Central memory CD8-positive, alpha-beta T cell (primary cell): Measurements from ENCODE around the gene NLRP7.
"Not testable (repeated sequence)": the region's sequence is repeated elsewhere in the genome, so short reads cannot be mapped to it uniquely, and the experiment has no call there.

Source experiments
- ATAC-seq: fragments of 150-1000 bp; cut with Tn5 transposase; replicated peaks from 2 replicates; pipeline ENCODE4 v1.10.0; 2022; ENCODE audit warnings: mild to moderate bottlenecking, moderate FRiP score, moderate number of reproducible peaks; ENCODE audit not compliant: poor library complexity, severe bottlenecking; ENCODE audit errors: extremely low read depth
- DNase-seq, 2 donors: peaks; one replicate each; pipeline ENCODE4 v3.0.0; 2021; ENCODE audit warnings: low spot score in 2 of 2
- H3K27ac Mint-ChIP-seq: one replicate; pipeline ENCODE4 v1.8.0; 2022; ENCODE audit warnings: low read depth, mild to moderate bottlenecking, moderate library complexity, mixed read lengths
- H3K27me3 Mint-ChIP-seq: one replicate; pipeline ENCODE4 v1.8.0; 2022; ENCODE audit warnings: mixed read lengths
- H3K36me3 Mint-ChIP-seq: one replicate; pipeline ENCODE4 v1.8.0; 2022; ENCODE audit warnings: mild to moderate bottlenecking, moderate library complexity, mixed read lengths; ENCODE audit not compliant: insufficient read depth
- H3K4me1 Mint-ChIP-seq: one replicate; pipeline ENCODE4 v1.8.0; 2022; ENCODE audit warnings: mixed read lengths
- H3K4me3 Mint-ChIP-seq: one replicate; pipeline ENCODE4 v1.8.0; 2022; ENCODE audit warnings: mild to moderate bottlenecking, moderate library complexity, mixed read lengths
- H3K9me3 Mint-ChIP-seq: one replicate; pipeline ENCODE4 v1.8.0; 2022; ENCODE audit warnings: mixed read lengths

NLRP7 gene

DNA sequence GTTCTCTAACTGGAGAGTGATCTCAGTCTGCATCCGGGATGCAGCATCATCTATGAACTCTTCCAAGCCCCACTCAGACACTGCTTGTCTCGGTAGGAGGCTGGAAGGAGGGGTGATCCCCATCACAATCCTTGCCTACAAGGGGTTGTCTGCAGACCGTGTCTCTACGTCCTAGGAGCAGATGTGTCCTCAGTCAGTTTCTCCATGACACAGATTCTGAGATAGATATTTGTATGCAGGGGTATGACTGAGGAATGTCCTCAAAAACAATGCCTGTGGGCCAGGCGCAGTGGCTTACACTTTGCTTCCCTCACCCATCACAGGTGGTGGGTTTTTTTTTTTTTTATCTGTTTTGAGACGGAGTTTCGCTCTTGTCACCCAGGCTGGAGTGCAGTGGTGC lies 40.5 kb downstream of the NLRP7 start:
- Mint-ChIP-seq H3K9me3 (peaks cover 4% of the 10 kb centered on the region), H3K27ac (no peak overlapping the region), H3K27me3 (peaks cover 10% of the 10 kb centered on the region), H3K4me1 (no peaks in the 10 kb centered on the region), H3K36me3 (peaks cover 3% of the 10 kb centered on the region), H3K4me3 (peak overlapping the region; percentile 68)
- ATAC-seq (no peak), DNase-seq (no peak)

DNA sequence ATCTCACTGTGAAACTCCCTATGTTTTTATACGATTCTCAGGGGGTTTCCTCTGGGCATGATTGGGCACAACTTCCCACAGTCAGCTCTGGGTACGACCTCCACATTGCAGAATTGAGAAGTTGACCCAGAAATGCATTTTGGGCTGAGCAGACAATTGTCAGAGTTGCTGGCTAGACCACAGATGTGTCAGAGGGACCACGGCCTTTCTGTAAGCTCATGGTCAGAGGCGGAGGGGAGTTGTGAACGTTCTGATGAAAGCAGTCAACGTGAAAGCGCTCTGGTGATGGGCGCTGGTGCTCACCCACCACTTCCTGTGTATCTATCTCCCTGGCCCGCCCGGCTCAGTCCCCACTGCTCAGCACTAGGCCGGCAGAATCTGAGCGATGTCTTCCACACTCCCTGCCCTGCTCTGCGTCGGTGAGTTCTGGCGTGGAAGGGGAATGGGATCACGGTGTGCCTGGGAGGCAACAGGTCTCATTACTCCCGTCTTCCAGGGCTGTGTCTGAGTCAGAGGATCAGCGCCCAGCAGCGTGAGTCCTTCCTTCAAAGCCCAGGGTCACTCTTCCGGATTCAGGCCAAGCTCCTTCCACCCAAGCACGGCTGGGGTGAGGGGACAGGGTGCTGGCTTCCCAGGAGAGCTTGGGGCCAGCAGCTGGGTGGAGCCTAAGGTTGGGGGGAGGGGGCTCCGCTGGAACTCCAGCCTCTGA lies 41.4 kb downstream of the NLRP7 start, which contains the start of gene NCR1:
Gene NCR1 (plus strand): TSS at position 346 of the 709 bp plus-strand sequence. CDS start 40 bp downstream, at position 386.
- Mint-ChIP-seq H3K9me3 (peaks cover 5% of the 10 kb centered on the region), H3K36me3 (peaks cover 3% of the 10 kb centered on the region), H3K27me3 (peaks cover 10% of the 10 kb centered on the region), H3K4me1 (no peaks in the 10 kb centered on the region), H3K27ac (peak within 1 kb of the TSS; percentile 72), H3K4me3 (peak within 1 kb of the TSS; percentile 68)
- peak in 1 of 2 donors; percentile 25 for DNase-seq
- ATAC-seq, result peak; percentile 79

DNA sequence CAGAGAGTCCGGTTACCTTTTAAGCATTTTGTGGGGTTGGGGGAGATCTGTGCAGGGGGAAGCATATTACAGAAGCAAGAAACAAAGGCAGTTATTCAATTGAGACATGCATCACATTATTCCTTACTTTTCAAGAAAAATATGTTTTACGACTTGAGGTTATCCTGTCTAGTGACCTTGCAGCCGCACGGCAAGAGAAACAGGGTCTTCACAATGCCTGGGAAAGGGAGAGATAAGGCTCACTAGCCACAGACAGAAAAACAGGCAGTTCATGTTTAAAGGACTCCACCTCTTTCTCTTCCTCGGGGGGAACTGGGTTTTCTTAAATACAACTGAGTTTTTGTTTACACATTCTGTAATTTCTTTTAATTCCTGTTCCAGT lies 41.9 kb downstream of the NLRP7 start:
- no peak for DNase-seq
- H3K9me3 Mint-ChIP-seq, result peaks cover 5% of the 10 kb centered on the region
- ATAC-seq, result no peak
- peak overlapping the region; percentile 68 for H3K4me3 Mint-ChIP-seq
- H3K36me3 Mint-ChIP-seq, result peaks cover 3% of the 10 kb centered on the region
- peaks cover 10% of the 10 kb centered on the region for H3K27me3 Mint-ChIP-seq
- peak overlapping the region; percentile 72 for H3K27ac Mint-ChIP-seq
- no peaks in the 10 kb centered on the region for H3K4me1 Mint-ChIP-seq

DNA sequence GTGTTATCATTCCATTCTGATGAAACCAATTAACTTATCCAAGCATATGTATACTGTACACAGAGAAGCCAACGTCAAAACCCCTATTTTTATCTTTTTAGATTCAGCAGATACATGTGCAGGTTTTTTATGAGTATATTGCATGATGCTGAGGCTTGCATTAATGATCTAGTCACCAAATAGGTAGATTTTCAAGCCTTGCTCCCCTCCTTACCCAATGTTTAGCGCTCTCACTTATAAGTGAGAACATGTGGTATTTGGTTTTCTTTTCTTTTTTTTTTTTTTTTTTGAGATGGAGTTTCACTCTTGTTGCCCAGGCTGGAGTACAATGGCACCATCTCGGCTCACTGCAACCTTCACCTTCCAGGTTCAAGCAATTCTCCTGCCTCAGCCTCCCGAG lies 43.1 kb downstream of the NLRP7 start:
- H3K9me3 Mint-ChIP-seq, DNase-seq, H3K4me3 Mint-ChIP-seq, H3K36me3 Mint-ChIP-seq, H3K4me1 Mint-ChIP-seq: not testable (repeated sequence)
- Mint-ChIP-seq H3K27ac (peak overlapping the region; percentile 25), H3K27me3 (peaks cover 21% of the 10 kb centered on the region)
- peak; percentile 46 for ATAC-seq

DNA sequence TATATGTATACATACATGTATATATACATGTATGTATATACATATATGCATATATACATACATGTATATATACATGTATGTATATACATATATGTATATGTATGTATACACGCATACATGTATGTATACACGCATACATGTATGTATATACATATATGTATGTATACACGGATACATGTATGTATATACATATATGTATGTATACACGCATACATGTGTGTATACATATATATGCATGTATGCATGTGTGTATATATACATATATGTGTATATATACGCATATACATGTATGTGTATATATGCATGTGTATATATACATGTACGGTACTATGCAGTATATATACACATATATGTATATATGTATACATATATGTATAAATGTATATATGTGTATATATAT lies 44.0 kb downstream of the NLRP7 start:
- H3K27ac Mint-ChIP-seq, result no peak overlapping the region
- ATAC-seq, result no peak
- H3K27me3 Mint-ChIP-seq, result peaks cover 30% of the 10 kb centered on the region
- H3K9me3 Mint-ChIP-seq, result peaks cover 5% of the 10 kb centered on the region
- no peak overlapping the region for H3K4me3 Mint-ChIP-seq
- no peaks in the 10 kb centered on the region for H3K4me1 Mint-ChIP-seq
- no peak for DNase-seq
- H3K36me3 Mint-ChIP-seq, result no peaks in the 10 kb centered on the region

DNA sequence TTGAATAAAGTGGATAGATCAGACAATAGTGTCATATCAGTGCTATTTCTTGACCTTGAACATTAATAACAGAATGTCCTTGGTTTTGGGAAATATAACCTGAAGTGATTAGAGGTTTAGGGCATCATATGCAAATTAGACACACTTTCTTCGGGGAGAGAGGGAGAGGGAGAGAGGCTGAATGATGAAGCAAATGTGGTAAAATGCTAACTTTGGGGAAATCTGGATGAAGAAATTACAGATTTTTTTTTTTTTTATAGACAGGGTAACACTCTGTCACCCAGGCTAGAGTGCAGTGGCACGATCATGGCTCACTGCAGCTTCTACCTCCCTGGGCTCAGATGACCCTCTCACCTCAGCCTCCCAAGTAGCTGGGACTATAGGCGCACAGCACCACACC lies 45.3 kb downstream of the NLRP7 start:
- H3K27me3 Mint-ChIP-seq, result peaks cover 43% of the 10 kb centered on the region
- H3K9me3 Mint-ChIP-seq, result peaks cover 5% of the 10 kb centered on the region
- H3K4me3 Mint-ChIP-seq, result no peak overlapping the region
- no peaks in the 10 kb centered on the region for H3K4me1 Mint-ChIP-seq
- DNase-seq (no peak), ATAC-seq (no peak)
- H3K27ac Mint-ChIP-seq, result no peak overlapping the region
- no peaks in the 10 kb centered on the region for H3K36me3 Mint-ChIP-seq

DNA sequence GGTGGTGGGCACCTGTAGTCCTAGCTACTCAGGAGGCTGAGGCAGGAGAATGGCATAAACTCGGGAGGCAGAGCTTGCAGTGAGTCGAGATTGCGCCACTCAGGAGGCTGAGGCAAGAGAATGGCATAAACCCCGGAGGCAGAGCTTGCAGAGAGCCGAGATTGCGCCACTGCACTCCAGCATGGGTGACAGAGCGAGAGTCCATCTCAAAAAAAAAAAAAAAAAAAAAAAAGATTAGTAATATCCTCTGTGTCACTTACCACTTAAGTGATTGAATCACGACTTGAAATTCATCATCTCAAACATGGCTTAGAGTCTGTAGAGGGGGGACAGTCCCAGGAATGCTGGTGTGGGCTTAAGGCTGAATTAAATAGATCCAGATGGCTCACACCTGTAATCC lies 46.2 kb downstream of the NLRP7 start:
- not testable (repeated sequence) for H3K9me3 Mint-ChIP-seq, H3K4me1 Mint-ChIP-seq, H3K27ac Mint-ChIP-seq, H3K36me3 Mint-ChIP-seq, ATAC-seq, DNase-seq, H3K4me3 Mint-ChIP-seq
- peaks cover 52% of the 10 kb centered on the region for H3K27me3 Mint-ChIP-seq

DNA sequence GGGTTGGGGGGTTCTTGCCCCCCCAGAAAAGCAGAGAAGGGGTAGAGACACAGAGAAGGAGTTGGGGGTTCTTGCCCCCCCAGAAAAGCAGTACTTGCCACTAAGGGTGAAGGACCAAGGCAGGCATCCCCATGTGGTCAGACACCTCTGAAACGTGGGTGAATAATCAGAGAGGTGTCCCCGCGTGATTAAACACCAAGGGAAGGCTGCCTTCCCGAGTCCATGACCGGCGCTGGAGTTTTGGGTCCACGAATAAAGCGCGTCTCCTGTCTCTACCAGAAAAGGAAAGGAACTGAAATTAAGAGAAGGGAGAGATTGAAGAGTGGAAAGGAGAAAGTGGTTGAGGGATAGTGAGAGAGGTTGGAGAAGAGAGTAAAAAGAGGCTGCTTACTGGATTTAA lies 47.7 kb downstream of the NLRP7 start:
- not testable (repeated sequence) for DNase-seq, H3K27ac Mint-ChIP-seq, H3K4me1 Mint-ChIP-seq, ATAC-seq, H3K36me3 Mint-ChIP-seq, H3K9me3 Mint-ChIP-seq, H3K4me3 Mint-ChIP-seq
- peaks cover 45% of the 10 kb centered on the region for H3K27me3 Mint-ChIP-seq

DNA sequence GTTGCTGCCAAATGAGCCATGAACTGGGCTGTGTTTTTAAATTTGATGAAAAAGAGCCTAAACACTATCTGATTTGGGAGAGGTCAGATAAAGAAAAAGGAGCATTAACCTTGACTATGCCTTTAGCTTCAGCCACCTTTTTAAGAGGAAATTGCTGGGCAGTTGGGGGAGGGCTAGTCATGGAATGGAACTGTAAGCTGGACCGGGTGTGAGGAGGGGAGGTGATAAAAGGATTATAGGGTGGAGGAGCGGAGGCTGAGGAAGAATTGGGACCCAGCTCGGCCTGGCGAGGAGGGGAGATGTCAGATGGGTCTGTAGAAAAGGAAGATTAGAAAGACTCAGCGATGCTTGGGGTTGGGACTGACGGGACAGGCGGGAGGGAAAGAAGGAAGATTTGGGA lies 48.6 kb downstream of the NLRP7 start:
- not testable (repeated sequence) for ATAC-seq, H3K4me3 Mint-ChIP-seq, DNase-seq, H3K4me1 Mint-ChIP-seq, H3K9me3 Mint-ChIP-seq, H3K27ac Mint-ChIP-seq, H3K36me3 Mint-ChIP-seq
- peaks cover 45% of the 10 kb centered on the region for H3K27me3 Mint-ChIP-seq

DNA sequence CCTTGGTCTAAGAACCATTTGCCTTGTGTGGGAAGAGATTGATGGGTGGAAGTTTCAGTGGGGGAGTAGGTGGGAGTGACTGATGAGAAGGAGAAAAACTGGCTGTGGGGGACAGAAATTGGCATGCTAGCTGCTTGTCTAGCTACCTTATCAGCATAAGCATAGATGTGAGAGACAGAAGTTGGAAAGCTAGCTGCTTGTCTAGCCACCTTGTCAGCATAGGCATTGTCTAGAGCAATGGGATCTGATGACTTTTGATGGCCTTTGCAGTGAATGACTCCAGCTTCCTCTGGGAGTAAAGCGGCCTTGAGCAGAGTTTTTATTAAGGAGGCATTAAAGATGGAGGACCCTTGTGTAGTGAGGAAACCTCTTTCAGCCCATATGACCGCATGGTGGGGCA lies 51.3 kb downstream of the NLRP7 start:
- DNase-seq, result no peak
- ATAC-seq, result no peak
- Mint-ChIP-seq H3K36me3 (no peaks in the 10 kb centered on the region), H3K4me3 (no peak overlapping the region), H3K27me3 (peaks cover 45% of the 10 kb centered on the region), H3K9me3 (no peaks in the 10 kb centered on the region), H3K27ac (no peak overlapping the region), H3K4me1 (no peaks in the 10 kb centered on the region)

DNA sequence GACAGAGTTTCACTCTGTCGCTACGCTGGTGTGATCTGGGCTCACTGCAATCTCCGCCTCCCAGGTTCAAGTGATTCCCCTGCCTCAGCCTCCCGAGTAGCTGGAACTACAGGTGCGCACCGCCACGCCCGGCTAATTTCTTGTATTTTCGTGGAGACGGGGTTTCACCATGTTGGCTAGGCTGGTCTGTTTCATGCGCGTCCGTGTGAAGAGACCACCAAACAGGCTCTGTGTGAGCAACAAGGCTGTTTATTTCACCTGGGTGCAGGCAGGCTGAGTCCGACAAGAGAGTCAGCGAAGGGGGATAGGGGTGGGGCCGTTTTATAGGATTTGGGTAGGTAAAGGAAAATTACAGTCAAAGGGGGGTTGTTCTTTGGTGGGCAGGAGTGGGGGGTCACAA lies 53.2 kb downstream of the NLRP7 start:
- peaks cover 33% of the 10 kb centered on the region for H3K27me3 Mint-ChIP-seq
- not testable (repeated sequence) for H3K4me3 Mint-ChIP-seq, H3K9me3 Mint-ChIP-seq, H3K27ac Mint-ChIP-seq, ATAC-seq, DNase-seq, H3K4me1 Mint-ChIP-seq, H3K36me3 Mint-ChIP-seq

DNA sequence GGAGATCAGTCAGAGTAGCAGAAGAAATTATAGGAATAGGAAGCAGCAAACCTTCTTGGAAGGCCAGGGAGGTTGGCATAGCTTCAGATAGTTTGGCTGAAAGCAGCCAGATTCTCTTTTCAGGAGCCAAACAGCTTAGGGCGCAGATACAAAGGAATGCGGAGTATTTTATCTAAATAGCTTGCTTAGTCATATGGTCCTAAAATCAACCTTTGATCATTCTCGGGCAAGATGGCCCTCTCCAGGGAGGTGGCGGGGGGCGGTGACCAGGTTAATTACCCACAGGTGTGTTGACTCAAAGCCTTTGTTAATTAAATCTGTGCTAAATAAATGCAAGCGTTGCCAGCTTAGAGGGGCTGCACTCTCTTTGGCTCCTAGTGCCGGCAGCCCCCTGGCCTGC lies 53.9 kb downstream of the NLRP7 start:
- Mint-ChIP-seq H3K4me1 (no peaks in the 10 kb centered on the region), H3K9me3 (no peaks in the 10 kb centered on the region), H3K27me3 (peaks cover 26% of the 10 kb centered on the region), H3K36me3 (no peaks in the 10 kb centered on the region), H3K4me3 (no peak overlapping the region), H3K27ac (no peak overlapping the region)
- ATAC-seq (no peak), DNase-seq (no peak)

DNA sequence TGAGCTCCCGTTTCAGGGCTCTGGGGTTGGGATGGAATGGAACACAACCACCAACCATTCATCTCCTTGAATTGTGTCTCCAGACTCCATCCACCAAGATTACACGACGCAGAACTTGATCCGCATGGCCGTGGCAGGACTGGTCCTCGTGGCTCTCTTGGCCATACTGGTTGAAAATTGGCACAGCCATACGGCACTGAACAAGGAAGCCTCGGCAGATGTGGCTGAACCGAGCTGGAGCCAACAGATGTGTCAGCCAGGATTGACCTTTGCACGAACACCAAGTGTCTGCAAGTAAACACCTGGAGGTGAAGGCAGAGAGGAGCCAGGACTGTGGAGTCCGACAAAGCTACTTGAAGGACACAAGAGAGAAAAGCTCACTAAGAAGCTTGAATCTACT lies 57.8 kb downstream of the NLRP7 start:
- Mint-ChIP-seq H3K36me3 (no peaks in the 10 kb centered on the region), H3K27ac (no peak overlapping the region), H3K9me3 (no peaks in the 10 kb centered on the region), H3K27me3 (no peaks in the 10 kb centered on the region), H3K4me3 (no peak overlapping the region), H3K4me1 (no peaks in the 10 kb centered on the region)
- ATAC-seq, result no peak
- no peak for DNase-seq
